Activated CD8-positive, alpha-beta memory T cell treated with anti-CD3 and anti-CD28 coated beads, Interleukin-2, amount 50 U/mL, for 48 hours (primary cell): ENCODE data around the gene OVOL1.

Source experiments
- DNase-seq: peaks from one replicate; pipeline ENCODE4 v3.0.0-alpha.2; 2020

Gene OVOL1

GRCh38 chr11:65778431-65778900, 8.4 kb upstream of the OVOL1 start:
- peak; percentile 38 for DNase-seq

GRCh38 chr11:65778901-65779668, 7.8 kb upstream of the OVOL1 start:
- peak; percentile 51 for DNase-seq

GRCh38 chr11:65779669-65779918, 7.3 kb upstream of the OVOL1 start:
- DNase-seq = no peak

GRCh38 chr11:65779919-65780769, 6.7 kb upstream of the OVOL1 start:
- DNase-seq = peak; percentile 93

GRCh38 chr11:65780770-65781151, 6.1 kb upstream of the OVOL1 start, which contains the start of gene AP5B1:
AP5B1 (minus strand) TSS chr11:65780976; CDS start chr11:65780591, 385 bp downstream.
- DNase-seq = peak; percentile 87

GRCh38 chr11:65781152-65781961, 5.5 kb upstream of the OVOL1 start:
- DNase-seq = no peak

- peak; percentile 54 for DNase-seq
Measured at GRCh38 chr11:65781962-65782815, 4.7 kb upstream of the OVOL1 start.

- DNase-seq = peak; percentile 52
Measured at GRCh38 chr11:65782816-65783228, 4.0 kb upstream of the OVOL1 start.

- DNase-seq = peak; percentile 54
Measured at GRCh38 chr11:65785319-65786007, 1.4 kb upstream of the OVOL1 start.

- peak; percentile 61 for DNase-seq
Measured at GRCh38 chr11:65786008-65786785, 666 bp upstream of the OVOL1 start.

GRCh38 chr11:65787649-65788622, 1.1 kb downstream of the OVOL1 start:
- DNase-seq = peak; percentile 59

- no peak for DNase-seq
Measured at GRCh38 chr11:65788821-65789220, 2.0 kb downstream of the OVOL1 start.

GRCh38 chr11:65789230-65790103, 2.6 kb downstream of the OVOL1 start:
- DNase-seq = no peak

- no peak for DNase-seq
Measured at GRCh38 chr11:65790104-65790901, 3.4 kb downstream of the OVOL1 start.

- DNase-seq = peak; percentile 51
Measured at GRCh38 chr11:65790902-65791650, 4.2 kb downstream of the OVOL1 start.

GRCh38 chr11:65791719-65792213, 4.9 kb downstream of the OVOL1 start:
- DNase-seq = peak; percentile 77

- DNase-seq = peak; percentile 50
Measured at GRCh38 chr11:65792456-65792855, 5.6 kb downstream of the OVOL1 start.
